ENCODE data around the gene PIGH. TPM values are rescaled to one million over a fixed set of nuclear protein-coding genes. Genes with fewer than 3 reads are reported as not detected.

The PIGH gene
- total and polyA plus RNA-seq, 2 of the 13 experiments (the other 11 are each of a cell fraction or from before 2014, with no cell fraction given), result 30.0 to 43.5 TPM

DNA sequence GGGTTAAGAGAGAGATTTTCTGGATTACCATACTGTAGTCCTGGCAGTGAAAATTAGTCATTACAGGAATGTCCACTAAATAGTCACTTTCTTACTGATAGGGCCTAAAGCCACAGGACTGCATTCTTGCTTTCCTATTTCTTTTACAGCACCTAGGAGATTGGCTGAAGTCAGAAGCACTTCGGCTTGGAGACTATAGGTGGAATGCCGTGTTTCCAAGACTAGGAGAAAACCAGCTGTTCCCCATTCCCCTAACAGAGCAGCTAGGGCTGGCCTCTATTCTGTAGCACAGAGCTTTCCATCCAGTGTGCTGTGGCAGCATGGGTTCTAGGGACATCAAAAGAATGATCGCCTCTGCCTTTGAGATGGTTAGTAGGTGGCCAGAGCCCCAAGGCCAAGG, 15.1 kb downstream of the PIGH start:
- Histone ChIP-seq H3K9ac (ENCODE audit: insufficient read depth, low read depth, low read length) (no peak overlapping the region), H3K4me3 (replicated peaks in 1 of 3; ENCODE audit: insufficient read depth in 1 of 3, low read depth in 2 of 3, low read length in 3 of 3) (no peak overlapping the region), H3K27me3 (ENCODE audit: control insufficient read depth in 1 of 2, insufficient read depth in 2 of 2, low read length in 2 of 2) (no peaks in the 10 kb centered on the region), H2AFZ (ENCODE audit: low read length) (no peak overlapping the region), H3K4me2 (ENCODE audit: low read depth, low read length) (no peak overlapping the region), H3K27ac (ENCODE audit: extremely low read length, insufficient read depth, low read length) (no peak overlapping the region), H3K9me3 (ENCODE audit: low read length) (no peaks in the 10 kb centered on the region), H4K20me1 (ENCODE audit: insufficient read depth, low read length) (no peaks in the 10 kb centered on the region), H3K79me2 (ENCODE audit: insufficient read depth, low read length) (no peaks in the 10 kb centered on the region), H3K4me1 (ENCODE audit: insufficient read depth, low read length) (peaks cover 19% of the 10 kb centered on the region), H3K36me3 (replicated peaks in 1 of 2; ENCODE audit: control insufficient read depth in 1 of 2, insufficient read depth in 2 of 2, low read length in 2 of 2) (peaks cover 4% of the 10 kb centered on the region in 2 experiments; a peak in 2 of 5 replicates)
- CTCF ChIA-PET (ENCODE audit: low intra/inter-chr PET ratio, low total read pairs), result interaction anchor here (1.4 to 3.5 kb wide), 3 partner anchors 34 to 120 kb away, joined by 3 to 49 read pairs (median 29); partner anchors contain the start of gene ARG2
- POLR2A ChIA-PET, result interaction anchor here (1.2 to 1.9 kb wide), 2 partner anchors 82 to 110 kb away, joined by 3 to 6 read pairs; no protein-coding TSS in a partner anchor
- in situ Hi-C loops (cut with HindIII; ENCODE audit: extremely low pct_ligation_motif_present, low pct_unique_long_range_greater_than_20kb) (loop anchor here (10.0 kb wide), 2 partner anchors 80 to 120 kb away; partner anchors contain the start of gene RDH12), intact Hi-C loops (cut with micrococcal nuclease; ENCODE audit: unreplicated experiment) (loop anchor here (1.0 to 5.0 kb wide), 4 partner anchors 33 to 119 kb away; no protein-coding TSS in a partner anchor)
- no peak for DNase-seq (ENCODE audit: low spot score)
- TF ChIP-seq, protein P1, sequence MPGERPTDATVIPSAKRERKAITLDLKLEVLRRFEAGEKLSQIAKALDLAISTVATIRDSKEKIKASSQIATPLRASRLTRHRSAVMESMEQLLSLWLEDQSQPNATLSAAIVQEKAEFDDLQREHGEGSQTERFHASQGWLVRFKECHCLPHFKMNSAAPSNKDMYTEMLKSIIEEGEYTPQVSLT (CRISPR knock-in tag; IDR thresholded peaks at IDR 0.05; ENCODE audit: borderline replicate concordance, low read depth), result no peak
- TF ChIP-seq STAG1 (CRISPR knock-in tag; IDR thresholded peaks at IDR 0.05), result no peak
- TF ChIP-seq GATA4 (IDR thresholded peaks at IDR 0.05; ENCODE audit: borderline replicate concordance, low read depth), result no peak
- TF ChIP-seq, protein P2, sequence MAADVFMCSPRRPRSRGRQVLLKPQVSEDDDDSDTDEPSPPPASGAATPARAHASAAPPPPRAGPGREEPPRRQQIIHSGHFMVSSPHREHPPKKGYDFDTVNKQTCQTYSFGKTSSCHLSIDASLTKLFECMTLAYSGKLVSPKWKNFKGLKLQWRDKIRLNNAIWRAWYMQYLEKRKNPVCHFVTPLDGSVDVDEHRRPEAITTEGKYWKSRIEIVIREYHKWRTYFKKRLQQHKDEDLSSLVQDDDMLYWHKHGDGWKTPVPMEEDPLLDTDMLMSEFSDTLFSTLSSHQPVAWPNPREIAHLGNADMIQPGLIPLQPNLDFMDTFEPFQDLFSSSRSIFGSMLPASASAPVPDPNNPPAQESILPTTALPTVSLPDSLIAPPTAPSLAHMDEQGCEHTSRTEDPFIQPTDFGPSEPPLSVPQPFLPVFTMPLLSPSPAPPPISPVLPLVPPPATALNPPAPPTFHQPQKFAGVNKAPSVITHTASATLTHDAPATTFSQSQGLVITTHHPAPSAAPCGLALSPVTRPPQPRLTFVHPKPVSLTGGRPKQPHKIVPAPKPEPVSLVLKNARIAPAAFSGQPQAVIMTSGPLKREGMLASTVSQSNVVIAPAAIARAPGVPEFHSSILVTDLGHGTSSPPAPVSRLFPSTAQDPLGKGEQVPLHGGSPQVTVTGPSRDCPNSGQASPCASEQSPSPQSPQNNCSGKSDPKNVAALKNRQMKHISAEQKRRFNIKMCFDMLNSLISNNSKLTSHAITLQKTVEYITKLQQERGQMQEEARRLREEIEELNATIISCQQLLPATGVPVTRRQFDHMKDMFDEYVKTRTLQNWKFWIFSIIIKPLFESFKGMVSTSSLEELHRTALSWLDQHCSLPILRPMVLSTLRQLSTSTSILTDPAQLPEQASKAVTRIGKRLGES (CRISPR knock-in tag; IDR thresholded peaks at IDR 0.05; ENCODE audit: borderline replicate concordance), result no peak
- TF ChIP-seq ZNF788 (CRISPR knock-in tag; IDR thresholded peaks at IDR 0.05; ENCODE audit: borderline replicate concordance), result no peak
- TF ChIP-seq, protein P3, sequence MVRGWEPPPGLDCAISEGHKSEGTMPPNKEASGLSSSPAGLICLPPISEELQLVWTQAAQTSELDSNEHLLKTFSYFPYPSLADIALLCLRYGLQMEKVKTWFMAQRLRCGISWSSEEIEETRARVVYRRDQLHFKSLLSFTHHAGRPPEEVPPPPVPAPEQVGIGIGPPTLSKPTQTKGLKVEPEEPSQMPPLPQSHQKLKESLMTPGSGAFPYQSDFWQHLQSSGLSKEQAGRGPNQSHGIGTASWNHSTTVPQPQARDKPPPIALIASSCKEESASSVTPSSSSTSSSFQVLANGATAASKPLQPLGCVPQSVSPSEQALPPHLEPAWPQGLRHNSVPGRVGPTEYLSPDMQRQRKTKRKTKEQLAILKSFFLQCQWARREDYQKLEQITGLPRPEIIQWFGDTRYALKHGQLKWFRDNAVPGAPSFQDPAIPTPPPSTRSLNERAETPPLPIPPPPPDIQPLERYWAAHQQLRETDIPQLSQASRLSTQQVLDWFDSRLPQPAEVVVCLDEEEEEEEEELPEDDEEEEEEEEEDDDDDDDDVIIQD (CRISPR knock-in tag; IDR thresholded peaks at IDR 0.05; ENCODE audit: low read depth), result no peak
- no peak for TF ChIP-seq RFX1 (IDR thresholded peaks at IDR 0.05)
- no peak for TF ChIP-seq ZNF777 (CRISPR knock-in tag; IDR thresholded peaks at IDR 0.05)
- no peak for TF ChIP-seq SALL2 (CRISPR knock-in tag; IDR thresholded peaks at IDR 0.05)
- no peak for TF ChIP-seq ZNF572 (CRISPR knock-in tag; IDR thresholded peaks at IDR 0.05)
- no peak for ATAC-seq
- no TSS peak for BruUV-seq (replicated peaks)
- 100% methylated on average over 3 of the region's 3 CpGs for WGBS (ENCODE audit: low lambda C conversion rate)
- no peak for FAIRE-seq

Data from HepG2 (cell line).